Loucy (cell line): ENCODE measurements around the gene KLHL25.

Source experiments
- EZH2phosphoT487 ChIP-seq: fragments of 200-600 bp; IDR thresholded peaks from 2 replicates; pipeline ENCODE4 v1.6.1; 2018; ENCODE audit warnings: antibody characterized with exemption, mild to moderate bottlenecking, moderate library complexity, borderline replicate concordance
- TF ChIP-seq, protein P1 (sequence below): fragments of 200-600 bp; sonication (generic); conservative IDR thresholded peaks from 2 replicates; pipeline ENCODE4 v1.5.1; 2014; ENCODE audit warnings: mild to moderate bottlenecking, antibody characterized with exemption, low read length

DNA sequence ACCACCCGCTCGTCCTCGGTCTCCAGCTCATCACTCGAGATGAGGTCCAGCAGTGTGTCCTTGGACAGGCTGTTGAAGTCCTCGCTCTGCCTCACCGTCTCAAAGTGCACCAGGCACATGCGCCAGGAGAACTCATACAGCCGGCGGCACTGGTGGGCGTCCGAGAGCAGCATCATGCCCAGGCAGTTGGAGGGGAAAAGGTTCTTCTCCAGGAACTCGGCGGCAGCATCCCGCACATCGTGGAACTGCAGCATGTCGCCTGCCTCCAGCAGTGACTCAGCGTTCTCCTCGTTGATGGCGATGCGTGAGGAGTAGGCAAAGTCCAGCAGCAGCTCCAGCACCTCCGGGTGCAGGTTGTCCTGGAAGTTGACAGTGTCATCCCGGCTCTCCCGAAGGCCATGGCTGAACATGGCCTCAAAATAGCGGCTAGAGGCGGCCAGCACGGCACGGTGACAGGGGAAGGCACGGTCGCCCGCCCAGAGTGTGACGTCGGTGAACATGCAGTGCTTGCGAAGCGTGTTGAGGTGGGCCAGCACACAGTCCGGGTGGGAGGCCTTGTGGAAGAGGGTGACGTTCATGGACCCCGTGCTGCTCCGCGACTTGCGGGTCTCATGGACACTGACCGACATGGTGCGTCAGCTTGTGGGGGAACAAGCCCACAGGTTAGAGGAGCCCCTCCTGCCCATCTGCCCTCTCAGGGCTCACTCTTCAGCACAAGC, 25.4 kb downstream of the KLHL25 start:
- TF ChIP-seq, protein P1, sequence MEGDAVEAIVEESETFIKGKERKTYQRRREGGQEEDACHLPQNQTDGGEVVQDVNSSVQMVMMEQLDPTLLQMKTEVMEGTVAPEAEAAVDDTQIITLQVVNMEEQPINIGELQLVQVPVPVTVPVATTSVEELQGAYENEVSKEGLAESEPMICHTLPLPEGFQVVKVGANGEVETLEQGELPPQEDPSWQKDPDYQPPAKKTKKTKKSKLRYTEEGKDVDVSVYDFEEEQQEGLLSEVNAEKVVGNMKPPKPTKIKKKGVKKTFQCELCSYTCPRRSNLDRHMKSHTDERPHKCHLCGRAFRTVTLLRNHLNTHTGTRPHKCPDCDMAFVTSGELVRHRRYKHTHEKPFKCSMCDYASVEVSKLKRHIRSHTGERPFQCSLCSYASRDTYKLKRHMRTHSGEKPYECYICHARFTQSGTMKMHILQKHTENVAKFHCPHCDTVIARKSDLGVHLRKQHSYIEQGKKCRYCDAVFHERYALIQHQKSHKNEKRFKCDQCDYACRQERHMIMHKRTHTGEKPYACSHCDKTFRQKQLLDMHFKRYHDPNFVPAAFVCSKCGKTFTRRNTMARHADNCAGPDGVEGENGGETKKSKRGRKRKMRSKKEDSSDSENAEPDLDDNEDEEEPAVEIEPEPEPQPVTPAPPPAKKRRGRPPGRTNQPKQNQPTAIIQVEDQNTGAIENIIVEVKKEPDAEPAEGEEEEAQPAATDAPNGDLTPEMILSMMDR = no peak
- no peak for TF ChIP-seq EZH2phosphoT487
